Hepatocyte (in vitro differentiated cells): ENCODE results near the gene HEXB. TPM values are rescaled to one million over a fixed set of nuclear protein-coding genes. Genes with fewer than 3 reads are reported as not detected.

Source experiments
- DNase-seq: peaks from one replicate; pipeline ENCODE4 v3.0.0-alpha.2; 2016; ENCODE audit warnings: low spot score
- H2AFZ ChIP-seq: fragments of 200-600 bp; sonication (generic); 2 replicates; pipeline ENCODE4 v1.6.0; 2016; ENCODE audit warnings: antibody characterized with exemption, mild to moderate bottlenecking
- H3K27ac ChIP-seq: fragments of 200-600 bp; sonication (generic); 2 replicates; pipeline ENCODE4 v1.5.1; 2016; ENCODE audit warnings: mild to moderate bottlenecking
- H3K27me3 ChIP-seq: fragments of 200-600 bp; sonication (generic); 2 replicates; pipeline ENCODE4 v1.6.1; 2016
- H3K36me3 ChIP-seq: fragments of 200-600 bp; sonication (generic); replicated peaks from 2 replicates; pipeline ENCODE4 v1.5.1; 2016; ENCODE audit warnings: low read depth; ENCODE audit not compliant: insufficient read depth
- H3K4me1 ChIP-seq: fragments of 200-600 bp; sonication (generic); 2 replicates; pipeline ENCODE4 v1.5.1; 2016; ENCODE audit warnings: mild to moderate bottlenecking, moderate library complexity; ENCODE audit not compliant: insufficient read depth
- H3K4me2 ChIP-seq: fragments of 200-600 bp; sonication (generic); 2 replicates; pipeline ENCODE4 v1.6.0; 2016
- H3K4me3 ChIP-seq: fragments of 200-600 bp; sonication (generic); 2 replicates; pipeline ENCODE4 v1.5.1; 2016; ENCODE audit warnings: mild to moderate bottlenecking
- H3K79me2 ChIP-seq: fragments of 200-600 bp; sonication (generic); 2 replicates; pipeline ENCODE4 v1.6.0; 2017; ENCODE audit warnings: mild to moderate bottlenecking
- H3K9me2 ChIP-seq: fragments of 200-600 bp; sonication (generic); replicated peaks from 2 replicates; pipeline ENCODE4 v1.6.0; 2017; ENCODE audit warnings: mild to moderate bottlenecking; ENCODE audit not compliant: insufficient read depth
- H3K9me3 ChIP-seq: fragments of 200-600 bp; sonication (generic); 2 replicates; pipeline ENCODE4 v1.5.1; 2016; ENCODE audit warnings: low read depth, mild to moderate bottlenecking
- H4K20me1 ChIP-seq: fragments of 200-600 bp; sonication (generic); 2 replicates; pipeline ENCODE4 v1.6.0; 2016; ENCODE audit warnings: mild to moderate bottlenecking; ENCODE audit not compliant: insufficient read depth, poor library complexity, severe bottlenecking
- CTCF ChIP-seq: fragments of 200-600 bp; sonication (generic); IDR thresholded peaks from 2 replicates; pipeline ENCODE4 v1.5.1; 2016; ENCODE audit warnings: antibody characterized with exemption, mild to moderate bottlenecking; ENCODE audit not compliant: poor library complexity
- EZH2 ChIP-seq: fragments of 200-600 bp; sonication (generic); IDR thresholded peaks from 2 replicates; pipeline ENCODE4 v1.6.1; 2016; ENCODE audit warnings: antibody characterized with exemption, mild to moderate bottlenecking, borderline replicate concordance
- EZH2phosphoT487 ChIP-seq: fragments of 200-600 bp; sonication (generic); IDR thresholded peaks from one replicate; pipeline ENCODE4 v1.6.1; 2018; ENCODE audit warnings: antibody characterized with exemption, mild to moderate bottlenecking, low read depth, moderate library complexity; ENCODE audit not compliant: unreplicated experiment, severe bottlenecking
- WGBS: methylation state at CpG from one replicate; pipeline ENCODE4 v1.1.6; 2016; ENCODE audit warnings: low lambda C conversion rate; ENCODE audit errors: missing lambda C conversion rate; 5-methylcytosine and 5-hydroxymethylcytosine counted together
- polyA plus RNA-seq: library from polyadenylated mRNA; unstranded; fragments of >200 nt; fragmentation: Nextera tagmentation; extraction: Ambion mirVana; gene quantifications from 2 replicates; pipeline ENCODE4 v1.2.1, GENCODE V29; 2016
- total RNA-seq: library from RNA; depleted of rRNA; stranded (reverse); fragments of >200 nt; gene quantifications from 2 replicates; pipeline ENCODE4 v1.2.3, GENCODE V29; 2014

The HEXB gene
- total and polyA plus RNA-seq, 2 experiments from 2014 or later = 224 to 226 TPM

DNA sequence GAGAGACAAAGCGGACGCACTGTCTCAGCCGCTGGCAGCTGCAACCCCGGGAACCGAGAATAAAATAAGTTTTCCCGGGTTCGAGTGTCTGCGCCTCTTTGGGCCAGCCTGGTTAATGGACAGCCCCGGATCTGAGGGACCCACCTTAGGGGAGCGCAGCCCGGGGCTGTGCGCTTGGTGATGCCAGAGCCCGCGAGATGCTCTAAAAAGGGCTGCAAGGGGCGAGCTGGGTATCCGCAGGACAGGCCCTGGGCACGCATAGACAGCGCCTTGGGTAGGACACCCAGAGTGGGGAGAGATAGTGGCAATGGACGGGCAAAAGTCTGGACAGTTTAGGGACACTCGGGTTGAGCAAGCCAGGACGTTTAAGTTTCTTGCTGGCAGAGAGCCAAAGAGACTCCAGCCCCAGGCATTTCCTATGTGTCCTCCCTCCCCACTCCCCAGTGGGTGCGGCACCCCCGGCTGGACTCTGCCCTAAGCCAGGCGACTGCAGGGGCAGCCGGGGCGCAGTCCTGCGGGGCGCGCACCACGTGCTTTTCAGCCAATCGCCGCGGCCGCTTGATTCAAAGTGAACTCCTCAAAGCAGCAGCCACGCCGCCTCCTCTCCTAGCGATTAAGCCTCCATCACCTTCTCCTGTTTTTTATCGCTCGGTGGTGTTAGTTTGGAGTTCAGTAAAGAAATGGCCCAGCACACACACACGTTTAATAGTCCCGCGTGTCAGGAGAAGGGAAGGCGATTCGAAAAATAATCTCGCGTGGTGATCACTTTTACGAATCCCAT lies 43.9 kb upstream of the HEXB start:
- WGBS = 1% methylated on average over 45 of the region's 47 CpGs
- H4K20me1 ChIP-seq = peaks cover 36% of the 10 kb centered on the region
- H3K9me2 ChIP-seq = no peaks in the 10 kb centered on the region
- H3K9me3 ChIP-seq = no peaks in the 10 kb centered on the region
- H3K4me2 ChIP-seq = peak overlapping the region; percentile 97
- H3K4me3 ChIP-seq = peak overlapping the region; percentile 85
- peaks cover 42% of the 10 kb centered on the region for H3K79me2 ChIP-seq
- H3K36me3 ChIP-seq = no peaks in the 10 kb centered on the region
- no peaks in the 10 kb centered on the region for H3K27me3 ChIP-seq
- peak overlapping the region; percentile 97 for H3K27ac ChIP-seq
- peak; percentile 95 for DNase-seq
- H2AFZ ChIP-seq = peak overlapping the region; percentile 62
- TF ChIP-seq CTCF = no peak
- TF ChIP-seq EZH2phosphoT487 = no peak
- no peak for TF ChIP-seq EZH2
- peaks cover 27% of the 10 kb centered on the region for H3K4me1 ChIP-seq

DNA sequence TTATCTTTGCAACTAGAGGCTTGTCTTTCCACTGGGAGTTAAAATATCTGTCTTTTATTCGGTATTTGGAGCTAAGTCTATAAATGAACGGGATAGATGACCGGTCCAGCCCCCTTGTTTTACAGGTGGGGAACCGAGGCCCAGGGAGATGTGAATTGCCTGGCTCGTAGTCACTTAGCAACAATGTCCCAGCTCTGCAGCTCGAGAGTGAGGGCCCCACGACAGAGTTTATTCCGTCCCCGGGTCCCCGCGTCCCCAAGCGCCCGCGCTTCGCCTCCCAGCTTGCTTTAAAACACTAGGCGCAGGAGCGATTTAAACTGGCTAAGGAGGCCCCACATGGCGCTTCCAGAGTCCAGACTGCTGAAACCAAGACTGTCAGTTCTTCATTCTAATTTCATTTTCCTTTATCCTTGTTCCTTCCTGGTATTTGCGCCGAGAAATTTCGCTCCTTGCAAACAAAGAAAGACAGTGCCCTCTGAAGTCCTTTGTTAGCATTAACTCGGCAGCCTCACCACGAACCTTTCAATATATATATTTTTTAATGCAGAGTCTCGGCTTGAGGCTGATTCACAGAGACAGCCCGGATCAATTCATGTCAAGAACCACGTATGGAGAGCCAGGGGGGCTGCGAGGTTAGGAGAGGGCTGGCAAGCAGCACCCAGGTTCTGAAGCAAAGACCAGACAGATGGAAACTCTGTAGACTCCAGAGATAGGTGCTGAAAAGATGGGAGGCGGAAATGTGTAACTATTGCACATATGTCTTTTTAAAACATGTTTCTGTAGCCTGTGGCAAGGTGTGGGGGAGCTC lies 43.1 kb upstream of the HEXB start:
- peak; percentile 78 for TF ChIP-seq CTCF
- no peak for TF ChIP-seq EZH2

GRCh38 chr5:74642543-74642863 lies 42.5 kb upstream of the HEXB start:
- no peak for DNase-seq
- H3K9me3 ChIP-seq = no peaks in the 10 kb centered on the region
- peak overlapping the region; percentile 97 for H3K27ac ChIP-seq
- H3K4me3 ChIP-seq = no peak overlapping the region
- H3K36me3 ChIP-seq = no peaks in the 10 kb centered on the region
- peak overlapping the region; percentile 97 for H3K4me2 ChIP-seq
- H3K4me1 ChIP-seq = peaks cover 31% of the 10 kb centered on the region
- no peak overlapping the region for H2AFZ ChIP-seq
- TF ChIP-seq CTCF (no peak), EZH2 (no peak), EZH2phosphoT487 (no peak)
- H4K20me1 ChIP-seq = peaks cover 25% of the 10 kb centered on the region
- no peaks in the 10 kb centered on the region for H3K9me2 ChIP-seq
- H3K27me3 ChIP-seq = no peaks in the 10 kb centered on the region
- 61% methylated on average over 6 of the region's 6 CpGs for whole genome bisulfite sequencing
- peaks cover 28% of the 10 kb centered on the region for H3K79me2 ChIP-seq

More for the DNA sequence above, 43.1 kb upstream of the HEXB start:
- Histone ChIP-seq H3K9me2 (no peaks in the 10 kb centered on the region), H3K4me3 (peak overlapping the region; percentile 85), H4K20me1 (peaks cover 31% of the 10 kb centered on the region), H3K79me2 (peaks cover 34% of the 10 kb centered on the region), H3K27me3 (no peaks in the 10 kb centered on the region), H3K36me3 (no peaks in the 10 kb centered on the region), H3K4me1 (peaks cover 30% of the 10 kb centered on the region), H3K4me2 (peak overlapping the region; percentile 97), H3K9me3 (no peaks in the 10 kb centered on the region), H2AFZ (peak overlapping the region; percentile 50), H3K27ac (peak overlapping the region; percentile 97)
- 6% methylated on average over 28 of the region's 28 CpGs for WGBS
- DNase-seq = peak; percentile 80
